PC-3 (cell line): ENCODE data around the gene MTIF3. TPM values are rescaled to one million over a fixed set of nuclear protein-coding genes. Genes with fewer than 3 reads are reported as not detected.

Experiments used
- ATAC-seq: fragments of 200-7000 bp; cut with Tn5 transposase; 2 replicates; pipeline ENCODE4 v1.9.1; 2020; ENCODE audit warnings: mild to moderate bottlenecking, moderate library complexity
- BruUV-seq: library from RNA; stranded (reverse); fragments of 400-500 nt; replicated peaks from 2 replicates; lab custom pipeline; 2021; lab: Mats Ljungman, UMichigan
- CTCF ChIA-PET: fragments of 300-600 bp; sonication (Branson Sonifier 250); formaldehyde crosslinking; loops from one replicate; lab custom pipeline; 2022; ENCODE audit warnings: antibody characterized with exemption; lab: Charles Lee
- POLR2A ChIA-PET: fragments of 300-600 bp; sonication (Branson Sonifier 250); formaldehyde crosslinking; loops from one replicate; lab custom pipeline; 2022; ENCODE audit warnings: antibody characterized with exemption; ENCODE audit not compliant: unreplicated experiment; lab: Charles Lee
- DNase-seq: peaks from one replicate; pipeline ENCODE4 v3.0.0-alpha.2; 2015
- H2AFZ ChIP-seq: fragments of 300-600 bp; sonication (generic); 2 replicates; pipeline ENCODE4 v1.6.0; 2016; ENCODE audit warnings: antibody characterized with exemption, low read length
- H3F3A ChIP-seq: fragments of 300-600 bp; sonication (generic); one replicate; pipeline ENCODE4 v1.6.0; 2017; ENCODE audit warnings: antibody characterized with exemption, low read length, control low read depth, mild to moderate bottlenecking; ENCODE audit not compliant: unreplicated experiment
- H3K27ac ChIP-seq: fragments of 300-600 bp; sonication (generic); 2 replicates; pipeline ENCODE4 v1.5.1; 2016; ENCODE audit warnings: mild to moderate bottlenecking, low read length
- H3K27me3 ChIP-seq: fragments of 300-600 bp; sonication (generic); 2 replicates; pipeline ENCODE4 v1.6.1; 2016; ENCODE audit warnings: low read length, mixed read lengths
- H3K36me3 ChIP-seq: fragments of 300-600 bp; sonication (generic); 2 replicates; pipeline ENCODE4 v1.6.1; 2016; ENCODE audit warnings: low read depth, mixed run types, low read length, mixed read lengths
- H3K4me1 ChIP-seq: fragments of 300-600 bp; sonication (generic); 2 replicates; pipeline ENCODE4 v1.5.1; 2016; ENCODE audit warnings: low read length; ENCODE audit not compliant: insufficient read depth
- H3K4me2 ChIP-seq: fragments of 300-600 bp; sonication (generic); 2 replicates; pipeline ENCODE4 v1.6.0; 2016; ENCODE audit warnings: low read length
- H3K4me3 ChIP-seq: fragments of 300-600 bp; sonication (generic); 2 replicates; pipeline ENCODE4 v1.5.1; 2016; ENCODE audit warnings: mild to moderate bottlenecking, low read length, mixed read lengths
- H3K79me2 ChIP-seq: fragments of 300-600 bp; sonication (generic); 2 replicates; pipeline ENCODE4 v1.6.1; 2017; ENCODE audit warnings: low read length, mixed read lengths
- H3K9ac ChIP-seq: fragments of 300-600 bp; sonication (generic); 2 replicates; pipeline ENCODE4 v1.6.0; 2016; ENCODE audit warnings: mild to moderate bottlenecking, low read length
- H3K9me2 ChIP-seq: fragments of 300-600 bp; sonication (generic); replicated peaks from 2 replicates; pipeline ENCODE4 v1.6.1; 2016; ENCODE audit warnings: mixed run types, low read length, mixed read lengths
- H3K9me3 ChIP-seq: fragments of 300-600 bp; sonication (generic); 2 replicates; pipeline ENCODE4 v1.6.1; 2016; ENCODE audit warnings: low read length, mixed read lengths
- H4K20me1 ChIP-seq: fragments of 300-600 bp; sonication (generic); 2 replicates; pipeline ENCODE4 v1.6.1; 2016; ENCODE audit warnings: low read length, mixed read lengths
- EZH2 ChIP-seq: fragments of 300-600 bp; sonication (generic); IDR thresholded peaks from one replicate; pipeline ENCODE4 v1.6.1; 2017; ENCODE audit warnings: antibody characterized with exemption, mild to moderate bottlenecking, low read length; ENCODE audit not compliant: unreplicated experiment
- EZH2phosphoT487 ChIP-seq: fragments of 300-600 bp; sonication (generic); IDR thresholded peaks from 2 replicates; pipeline ENCODE4 v1.6.1; 2018; ENCODE audit warnings: mild to moderate bottlenecking, antibody characterized with exemption, low read length, borderline replicate concordance
- intact Hi-C: fragments of 100-400 bp; cut with micrococcal nuclease; formaldehyde crosslinking; loops from 2 replicates; pipeline ENCODE4 v1.9.0; 2023
- total RNA-seq: library from RNA; depleted of rRNA; stranded (reverse); fragments of >200 nt; gene quantifications from 2 replicates; pipeline ENCODE4 v1.2.3, GENCODE V29; 2014
- TF ChIP-seq, protein P1 (sequence below): fragments of 300-600 bp; sonication (generic); conservative IDR thresholded peaks from 2 replicates; pipeline ENCODE4 v1.5.1; 2017; ENCODE audit warnings: antibody characterized with exemption, low read depth, mild to moderate bottlenecking, low read length

MTIF3 gene
- total RNA-seq, 1 experiment from 2014 or later: 43.9 TPM

DNA sequence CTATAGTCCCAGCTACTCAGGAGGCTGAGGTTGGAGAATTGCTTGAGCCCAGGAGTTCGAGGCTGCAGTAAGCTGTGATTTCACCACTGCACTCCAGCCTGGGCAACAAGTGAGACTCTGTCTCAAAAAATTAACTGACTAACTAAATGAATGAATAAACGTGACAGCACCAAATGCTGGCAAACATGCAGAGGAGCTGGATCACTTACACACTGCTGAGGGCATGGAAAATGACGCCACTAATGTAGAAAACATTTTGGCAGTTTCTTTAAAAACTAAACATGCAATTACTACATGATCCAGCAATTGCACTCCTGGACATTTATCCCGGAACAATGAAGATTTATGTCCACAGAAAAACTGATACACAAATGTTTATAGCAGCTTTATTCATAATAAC lies 57.3 kb downstream of the MTIF3 start:
- no peaks in the 10 kb centered on the region for H4K20me1 ChIP-seq
- intact Hi-C loops: no loop called here
- no peak overlapping the region for H3K4me2 ChIP-seq
- H3K4me1 ChIP-seq: no peaks in the 10 kb centered on the region
- H3F3A ChIP-seq: no peaks in the 10 kb centered on the region
- ChIA-PET CTCF (no interaction called here), POLR2A (interaction anchor here (0.7 kb wide), 1 partner anchor 343 kb away, joined by 8 read pairs; no protein-coding TSS in a partner anchor)
- no peak overlapping the region for H3K4me3 ChIP-seq
- DNase-seq (no peak), ATAC-seq (no peak)
- no peaks in the 10 kb centered on the region for H3K27me3 ChIP-seq
- H3K79me2 ChIP-seq: no peaks in the 10 kb centered on the region
- no peaks in the 10 kb centered on the region for H3K9me3 ChIP-seq
- H2AFZ ChIP-seq: no peak overlapping the region
- TF ChIP-seq EZH2 (no peak), EZH2phosphoT487 (no peak)
- TF ChIP-seq, protein P1, sequence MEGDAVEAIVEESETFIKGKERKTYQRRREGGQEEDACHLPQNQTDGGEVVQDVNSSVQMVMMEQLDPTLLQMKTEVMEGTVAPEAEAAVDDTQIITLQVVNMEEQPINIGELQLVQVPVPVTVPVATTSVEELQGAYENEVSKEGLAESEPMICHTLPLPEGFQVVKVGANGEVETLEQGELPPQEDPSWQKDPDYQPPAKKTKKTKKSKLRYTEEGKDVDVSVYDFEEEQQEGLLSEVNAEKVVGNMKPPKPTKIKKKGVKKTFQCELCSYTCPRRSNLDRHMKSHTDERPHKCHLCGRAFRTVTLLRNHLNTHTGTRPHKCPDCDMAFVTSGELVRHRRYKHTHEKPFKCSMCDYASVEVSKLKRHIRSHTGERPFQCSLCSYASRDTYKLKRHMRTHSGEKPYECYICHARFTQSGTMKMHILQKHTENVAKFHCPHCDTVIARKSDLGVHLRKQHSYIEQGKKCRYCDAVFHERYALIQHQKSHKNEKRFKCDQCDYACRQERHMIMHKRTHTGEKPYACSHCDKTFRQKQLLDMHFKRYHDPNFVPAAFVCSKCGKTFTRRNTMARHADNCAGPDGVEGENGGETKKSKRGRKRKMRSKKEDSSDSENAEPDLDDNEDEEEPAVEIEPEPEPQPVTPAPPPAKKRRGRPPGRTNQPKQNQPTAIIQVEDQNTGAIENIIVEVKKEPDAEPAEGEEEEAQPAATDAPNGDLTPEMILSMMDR: no peak
- no peak overlapping the region for H3K9ac ChIP-seq
- H3K9me2 ChIP-seq: no peaks in the 10 kb centered on the region
- BruUV-seq: no TSS peak
- H3K36me3 ChIP-seq: no peaks in the 10 kb centered on the region
- no peak overlapping the region for H3K27ac ChIP-seq

DNA sequence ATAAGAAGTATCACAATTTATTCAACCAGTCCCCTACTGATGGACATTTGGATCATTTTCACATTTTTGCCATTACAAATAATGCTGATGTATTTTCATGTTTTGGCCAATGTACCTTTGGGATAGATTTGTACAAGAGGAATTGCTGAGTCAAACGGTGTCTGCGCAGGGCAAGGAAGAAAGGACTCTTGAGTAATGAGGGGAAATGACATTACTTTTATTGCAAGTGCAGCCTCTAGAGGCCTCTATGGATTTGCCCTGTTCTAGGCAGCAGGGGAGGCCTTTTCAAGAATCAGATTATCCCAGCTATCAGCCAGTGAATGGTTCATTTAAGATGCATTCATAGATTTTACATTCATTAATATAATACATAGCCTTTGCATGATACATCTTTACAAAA lies 58.9 kb downstream of the MTIF3 start:
- ChIA-PET POLR2A (no interaction called here), CTCF (no interaction called here)
- no peaks in the 10 kb centered on the region for H3K4me1 ChIP-seq
- no peak overlapping the region for H3K4me3 ChIP-seq
- no peaks in the 10 kb centered on the region for H3K9me2 ChIP-seq
- no peaks in the 10 kb centered on the region for H3F3A ChIP-seq
- DNase-seq (no peak), ATAC-seq (no peak)
- H4K20me1 ChIP-seq: no peaks in the 10 kb centered on the region
- intact Hi-C loops: no loop called here
- no peak overlapping the region for H2AFZ ChIP-seq
- H3K27ac ChIP-seq: no peak overlapping the region
- H3K4me2 ChIP-seq: no peak overlapping the region
- no peaks in the 10 kb centered on the region for H3K27me3 ChIP-seq
- no TSS peak for BruUV-seq
- no peaks in the 10 kb centered on the region for H3K36me3 ChIP-seq
- H3K9me3 ChIP-seq: no peaks in the 10 kb centered on the region
- no peaks in the 10 kb centered on the region for H3K79me2 ChIP-seq
- H3K9ac ChIP-seq: no peak overlapping the region
- TF ChIP-seq EZH2 (no peak), EZH2phosphoT487 (no peak)
- TF ChIP-seq, protein P1: no peak

DNA sequence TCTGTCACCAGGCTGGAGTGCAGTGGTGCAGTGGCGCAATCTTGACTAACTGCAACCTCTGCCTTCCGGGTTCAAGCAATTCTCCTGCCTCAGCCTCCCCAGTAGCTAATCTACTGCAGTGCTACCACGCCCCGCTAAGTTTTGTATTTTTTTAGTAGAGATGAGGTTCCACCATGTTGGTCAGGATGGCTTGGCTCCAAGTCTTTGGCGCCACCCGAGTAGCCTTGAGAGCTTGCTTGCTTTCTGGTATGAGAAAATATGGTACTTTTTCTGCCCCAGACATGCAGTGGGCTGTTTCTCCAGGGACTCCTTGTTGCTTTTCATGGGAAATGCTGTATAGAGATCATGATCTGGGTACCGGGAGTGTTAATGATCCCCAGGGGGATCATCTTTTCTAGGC lies 60.5 kb downstream of the MTIF3 start:
- Histone ChIP-seq H3K4me1 (no peaks in the 10 kb centered on the region), H3K27me3 (no peaks in the 10 kb centered on the region), H2AFZ (no peak overlapping the region), H3K4me3 (no peak overlapping the region), H3K4me2 (no peak overlapping the region), H3K9me3 (no peaks in the 10 kb centered on the region), H3K9ac (no peak overlapping the region), H3K79me2 (no peaks in the 10 kb centered on the region), H3K27ac (no peak overlapping the region), H4K20me1 (no peaks in the 10 kb centered on the region), H3K36me3 (no peaks in the 10 kb centered on the region), H3K9me2 (no peaks in the 10 kb centered on the region), H3F3A (no peaks in the 10 kb centered on the region)
- BruUV-seq: no TSS peak
- ChIA-PET CTCF (interaction anchor here (0.9 kb wide), 1 partner anchor 11 kb away, joined by 3 read pairs; no protein-coding TSS in a partner anchor), POLR2A (no interaction called here)
- TF ChIP-seq EZH2 (no peak), EZH2phosphoT487 (no peak)
- TF ChIP-seq, protein P1: no peak
- ATAC-seq (no peak), DNase-seq (no peak)
- intact Hi-C loops: no loop called here
